Keratinocyte (primary cell): ENCODE measurements around the gene LAD1. TPM values are rescaled to one million over a fixed set of nuclear protein-coding genes. Genes with fewer than 3 reads are reported as not detected.
A peak's percentile ranks its signal among the peaks of the same experiment; 100 is the strongest.

ENCODE experiments used
- DNase-seq: peaks from one replicate; pipeline ENCODE4 v3.0.0-alpha.2; 2011; ENCODE audit warnings: low read depth, missing footprints, low spot score
- FAIRE-seq: peaks from 2 replicates; lab custom pipeline; 2011; peaks lifted over from hg19 to GRCh38; lab: Jason Lieb, UNC
- H2AFZ ChIP-seq: 2 replicates; pipeline ENCODE4 v1.6.0; 2012; ENCODE audit warnings: low read length, control low read depth, inconsistent platforms; ENCODE audit not compliant: control insufficient read depth
- H3K27ac ChIP-seq: 2 replicates; pipeline ENCODE4 v1.5.1; 2011; ENCODE audit warnings: low read length; ENCODE audit not compliant: control insufficient read depth, insufficient read depth
- H3K27me3 ChIP-seq: 3 replicates; pipeline ENCODE4 v1.6.0; 2011; ENCODE audit warnings: low read length; ENCODE audit not compliant: control insufficient read depth, insufficient read depth; ENCODE audit errors: extremely low read depth
- H3K36me3 ChIP-seq, 2 experiments: 2 replicates in 1 of 2; 3 replicates in 1 of 2; pipeline ENCODE4 v1.5.1; 2011; ENCODE audit warnings: low read length in 2 of 2, mild to moderate bottlenecking in 1 of 2; ENCODE audit not compliant: control insufficient read depth in 2 of 2, insufficient read depth in 2 of 2; ENCODE audit errors: extremely low read depth in 1 of 2
- H3K4me1 ChIP-seq: 3 replicates; pipeline ENCODE4 v1.5.1; 2011; ENCODE audit warnings: low read length; ENCODE audit not compliant: control insufficient read depth, insufficient read depth; ENCODE audit errors: extremely low read depth
- H3K4me2 ChIP-seq: 3 replicates; pipeline ENCODE4 v1.6.0; 2011; ENCODE audit warnings: low read depth, low read length; ENCODE audit not compliant: control insufficient read depth, insufficient read depth; ENCODE audit errors: extremely low read depth
- H3K4me3 ChIP-seq, 3 experiments: fragments of 200-600 bp in 1 of 3; sonication (generic) in 1 of 3; 2 replicates in 2 of 3; 3 replicates in 1 of 3; pipeline ENCODE4 v1.5.1; 2011 to 2016; ENCODE audit warnings: low read length in 3 of 3, mild to moderate bottlenecking in 3 of 3, control low read depth in 2 of 3, inconsistent platforms in 1 of 3, low read depth in 1 of 3, mixed read lengths in 1 of 3, mixed run types in 1 of 3, moderate library complexity in 1 of 3; ENCODE audit not compliant: control insufficient read depth in 2 of 3, insufficient read depth in 2 of 3; ENCODE audit errors: extremely low read depth in 1 of 3
- H3K79me2 ChIP-seq: 2 replicates; pipeline ENCODE4 v1.6.0; 2012; ENCODE audit warnings: low read length; ENCODE audit not compliant: control insufficient read depth, insufficient read depth
- H3K9ac ChIP-seq: 3 replicates; pipeline ENCODE4 v1.6.0; 2011; ENCODE audit warnings: low read length; ENCODE audit not compliant: control insufficient read depth, insufficient read depth; ENCODE audit errors: extremely low read depth
- H3K9me1 ChIP-seq: 3 replicates; pipeline ENCODE4 v1.6.0; 2011; ENCODE audit warnings: low read length; ENCODE audit not compliant: control insufficient read depth, insufficient read depth; ENCODE audit errors: extremely low read depth
- H3K9me3 ChIP-seq: 2 replicates; pipeline ENCODE4 v1.5.1; 2012; ENCODE audit warnings: low read depth, low read length; ENCODE audit not compliant: control insufficient read depth
- H4K20me1 ChIP-seq: 3 replicates; pipeline ENCODE4 v1.6.0; 2011; ENCODE audit warnings: low read length; ENCODE audit not compliant: control insufficient read depth, insufficient read depth; ENCODE audit errors: extremely low read depth
- CTCF ChIP-seq, 3 experiments: IDR thresholded peaks in 1 of 3; conservative IDR thresholded peaks in 1 of 3; optimal IDR thresholded peaks in 1 of 3; 2 replicates in 2 of 3; 3 replicates in 1 of 3; pipeline versions ENCODE3 to v1.5.1; 2011; ENCODE audit warnings: low read length in 3 of 3, mild to moderate bottlenecking in 3 of 3, moderate library complexity in 2 of 3, control low read depth in 1 of 3, inconsistent platforms in 1 of 3; ENCODE audit not compliant: insufficient read depth in 2 of 3; ENCODE audit errors: extremely low read depth in 1 of 3
- EZH2 ChIP-seq: IDR thresholded peaks from one replicate; pipeline ENCODE4 v1.6.1; 2012; ENCODE audit warnings: inconsistent platforms, mild to moderate bottlenecking, low read length, moderate library complexity
- dilution Hi-C: fragments of 300-500 bp; cut with MboI; formaldehyde crosslinking; loops from one replicate; pipeline ENCODE4 v1.7.0; 2020; ENCODE audit warnings: low sequenced_read_pairs; ENCODE audit not compliant: extremely low pct_ligation_motif_present
- polyA plus RNA-seq, 5 experiments: library from polyadenylated mRNA; depleted of rRNA in 3 of 5; stranded (reverse) in 3 of 5; stranded (forward) in 1 of 5; unstranded in 1 of 5; fragments of >200 nt; gene quantifications; 1 replicate in 1 of 5; 2 replicates in 3 of 5; 3 replicates in 1 of 5; pipeline versions ENCODE4 v1.2.1 to v1.2.3, GENCODE V29; 2011 to 2012; ENCODE audit warnings: missing spikeins in 2 of 5, low read depth in 1 of 5, low replicate concordance in 1 of 5

LAD1 gene
- polyA plus RNA-seq, 1 donor (not counting 4 experiments of a cell fraction or from before 2014, with no cell fraction given) = 82.9 TPM

- Histone ChIP-seq H3K36me3 (no peaks in the 10 kb centered on the region), H2AFZ (no peak overlapping the region), H4K20me1 (no peaks in the 10 kb centered on the region), H3K79me2 (no peaks in the 10 kb centered on the region), H3K9me1 (no peaks in the 10 kb centered on the region), H3K4me1 (peaks cover 47% of the 10 kb centered on the region), H3K4me3 (no peak overlapping the region), H3K9ac (no peak overlapping the region), H3K9me3 (no peaks in the 10 kb centered on the region), H3K27ac (no peak overlapping the region), H3K27me3 (no peaks in the 10 kb centered on the region), H3K4me2 (no peak overlapping the region)
- TF ChIP-seq CTCF (optimal IDR thresholded peaks at IDR 0.05 in 1 of 3, IDR thresholded peaks at IDR 0.05 in 1 of 3, conservative IDR thresholded peaks at IDR 0.05 in 1 of 3; ENCODE audit: extremely low read depth in 1 of 3, insufficient read depth in 2 of 3, low read length in 3 of 3) (no peak), EZH2 (no peak)
- dilution Hi-C loops = no loop called here
- FAIRE-seq (no peak), DNase-seq (no peak)
Measured at GRCh38 chr1:201349092-201349491, 50.0 kb downstream of the LAD1 start.

- Histone ChIP-seq H3K9me3 (no peaks in the 10 kb centered on the region), H3K27ac (no peak overlapping the region), H3K4me1 (peaks cover 40% of the 10 kb centered on the region), H3K9me1 (no peaks in the 10 kb centered on the region), H4K20me1 (no peaks in the 10 kb centered on the region), H3K27me3 (no peaks in the 10 kb centered on the region), H2AFZ (no peak overlapping the region), H3K36me3 (no peaks in the 10 kb centered on the region), H3K4me3 (no peak overlapping the region), H3K9ac (no peak overlapping the region), H3K79me2 (no peaks in the 10 kb centered on the region), H3K4me2 (no peak overlapping the region)
- TF ChIP-seq EZH2 (no peak), CTCF (optimal IDR thresholded peaks at IDR 0.05 in 1 of 3, IDR thresholded peaks at IDR 0.05 in 1 of 3, conservative IDR thresholded peaks at IDR 0.05 in 1 of 3; ENCODE audit: extremely low read depth in 1 of 3, insufficient read depth in 2 of 3, low read length in 3 of 3) (peak; percentile 85 to 90 (median 87))
- FAIRE-seq = peak; percentile 57
- dilution Hi-C loops = no loop called here
- no peak for DNase-seq
Measured at GRCh38 chr1:201348211-201348566, 50.9 kb downstream of the LAD1 start.
